Heart right ventricle (tissue), 16 donors: Measurements from ENCODE around the gene SOAT2. TPM values are rescaled to one million over a fixed set of nuclear protein-coding genes. Genes with fewer than 3 reads are reported as not detected.
A peak's percentile ranks its signal among the peaks of the same experiment; 100 is the strongest.

ENCODE experiments used
- ATAC-seq, 8 donors: fragments of 200-7000 bp; cut with Tn5 transposase; one replicate each; pipeline ENCODE4 v1.9.1; 2020; ENCODE audit warnings: mild to moderate bottlenecking in 8 of 8, moderate library complexity in 8 of 8, moderate number of reproducible peaks in 1 of 8
- DNase-seq, 2 donors: peaks; one replicate each; pipeline ENCODE4 v3.0.0-alpha.2; 2020
- H3K27ac ChIP-seq, 10 donors: fragments of 200-600 bp; sonication (generic) in 2 of 10; one replicate each; pipeline versions ENCODE4 v1.5.0 to v1.8.0; 2020 to 2022; ENCODE audit warnings: mild to moderate bottlenecking in 3 of 10
- H3K27me3 ChIP-seq, 7 donors: fragments of 200-600 bp; one replicate each; pipeline ENCODE4 v1.8.0; 2021 to 2022; ENCODE audit warnings: mild to moderate bottlenecking in 2 of 7
- H3K36me3 ChIP-seq, 9 donors: fragments of 200-600 bp; sonication (generic) in 1 of 9; one replicate each; pipeline versions ENCODE4 v1.5.0 to v1.8.0; 2020 to 2022; ENCODE audit warnings: mild to moderate bottlenecking in 2 of 9
- H3K4me1 ChIP-seq, 9 donors: fragments of 200-600 bp; sonication (generic) in 1 of 9; one replicate each; pipeline versions ENCODE4 v1.5.0 to v1.8.0; 2020 to 2022; ENCODE audit warnings: mild to moderate bottlenecking in 4 of 9
- H3K4me3 ChIP-seq, 10 donors: fragments of 200-600 bp; sonication (generic) in 2 of 10; one replicate each; pipeline versions ENCODE4 v1.5.0 to v1.8.0; 2020 to 2022; ENCODE audit warnings: mild to moderate bottlenecking in 7 of 10, moderate library complexity in 2 of 10
- H3K9me3 ChIP-seq, 11 donors: fragments of 200-600 bp in 10 of 11; sonication (generic) in 2 of 11; one replicate each; pipeline versions ENCODE4 v1.5.0 to v1.8.0; 2013 to 2022; ENCODE audit warnings: mild to moderate bottlenecking in 2 of 11, control low read depth in 1 of 11, moderate library complexity in 1 of 11
- WGBS, 2 donors: extraction: QIAGEN DNeasy Blood & Tissue Kit; methylation state at CpG; one replicate each; pipeline ENCODE4 v1.1.7; 2013; ENCODE audit warnings: inconsistent platforms in 1 of 2; 5-methylcytosine and 5-hydroxymethylcytosine counted together
- intact Hi-C, 10 donors: fragments of 100-400 bp; cut with DNase I; formaldehyde crosslinking; loops; one replicate each; pipeline versions ENCODE4 v1.11.1 to v1.14.2; 2022
- polyA plus RNA-seq, 2 donors: library from polyadenylated mRNA; stranded (reverse); fragments of 200-250 nt; gene quantifications; one replicate each; pipeline ENCODE4 v1.2.3, GENCODE V29; 2013
- total RNA-seq, 10 donors: library from RNA; stranded (reverse); fragmentation: NEBNext Ultra II Directional in 3 of 10; extraction: Animal tissue kit (Norgen Biotek cat#: 25700) in 3 of 10; gene quantifications; one replicate each; pipeline versions ENCODE4 v1.2.1 to v1.2.4, GENCODE V29; 2021 to 2023
- TF ChIP-seq, protein P1 (sequence below), 9 donors: fragments of 200-600 bp; sonication (generic) in 2 of 9; IDR thresholded peaks; one replicate each; pipeline versions ENCODE4 v1.5.0 to v1.8.0; 2021 to 2022; ENCODE audit warnings: antibody characterized with exemption in 9 of 9, mild to moderate bottlenecking in 5 of 9, moderate library complexity in 1 of 9
- donor health status: Arrhythmogenic right ventricular cardiomyopathy.
- donor health status: ischemic (EF 13 %, LVEDD 7.1; RV severe dilation, severe dysfunction).
- donor health status: healthy with polysubstance abuse.
- donor health status: DM: no; HTN: yes; CAD: no.
- donor health status: DM: no; HTN: no; CAD: no.
- donor health status: ischemic (EF 25% LVEDD 6.9; RV normal size, moderate dysfunction).
- donor health status: ischemic (EF 25% LVEDD 5.7; RV mildly dilated, moderate dysfunction).
- donor health status: healthy.
- donor health status: DM: yes; HTN: yes; CAD: no.
- donor health status: Ischemic cardiomyopathy.
- donor health status: ischemic (EF 35%, LVEDD 5.7; RV mildly dilated, moderate dysfunction).
- donor health status: nonischemic (EF 11% LVEDD 7.7; RV severe dilation, severe dysfunction).
- donor health status: DM: yes; HTN: yes; CAD: no.
- donor health status: PGD.
- donor health status: ischemic (EF 29% LVEDD 5.4; RV normal size, mild dysfunction).
- donor health status: nonischemic (EF 23%, LVEDD 6.1; RV moderate dilation, normal function).

The SOAT2 gene
- total and polyA plus RNA-seq, 12 donors, result 0.03 TPM; not detected in 11

DNA sequence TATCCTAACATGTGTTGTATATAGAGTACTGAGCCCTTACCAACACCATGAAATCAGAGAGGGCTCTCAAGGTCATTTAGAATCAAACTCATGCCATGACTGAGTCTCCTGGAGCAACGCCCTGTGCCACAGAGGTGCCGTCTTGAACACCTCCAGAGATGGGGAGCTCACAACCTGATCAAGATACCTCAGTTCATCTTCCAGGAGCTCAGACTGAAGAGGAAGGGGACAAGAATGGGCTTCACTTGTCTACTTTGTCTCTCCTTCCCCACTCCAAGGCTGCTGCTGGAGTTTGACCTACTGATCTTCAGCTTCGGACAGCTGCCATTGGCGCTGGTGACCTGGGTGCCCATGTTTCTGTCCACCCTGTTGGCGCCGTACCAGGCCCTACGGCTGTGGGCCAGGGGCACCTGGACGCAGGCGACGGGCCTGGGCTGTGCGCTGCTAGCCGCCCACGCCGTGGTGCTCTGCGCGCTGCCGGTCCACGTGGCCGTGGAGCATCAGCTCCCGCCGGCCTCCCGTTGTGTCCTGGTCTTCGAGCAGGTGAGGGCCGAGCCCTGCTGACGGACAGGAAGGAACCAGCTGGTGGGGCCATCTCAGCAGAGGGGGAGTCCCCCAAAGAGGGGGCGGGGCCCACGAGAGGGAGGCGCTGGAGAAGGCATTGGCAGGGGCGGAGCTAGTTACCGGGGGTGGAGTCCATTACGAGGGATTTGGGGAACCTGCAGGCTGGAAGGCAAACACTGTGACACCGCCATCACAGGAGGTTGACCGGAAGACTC is 12.0 kb downstream of the SOAT2 start:
- intact Hi-C loops, result loop anchor here in 2 of 10 donors (5.0 to 10.0 kb wide), 2 partner anchors 37 to 60 kb away; no protein-coding TSS in a partner anchor
- ATAC-seq (peak in 4 of 8 donors; percentile 7 to 56 (median 15)), DNase-seq (no peak)
- WGBS, 2 donors, result 87 to 88% methylated on average over 33 of the region's 33 CpGs
- TF ChIP-seq, protein P1, sequence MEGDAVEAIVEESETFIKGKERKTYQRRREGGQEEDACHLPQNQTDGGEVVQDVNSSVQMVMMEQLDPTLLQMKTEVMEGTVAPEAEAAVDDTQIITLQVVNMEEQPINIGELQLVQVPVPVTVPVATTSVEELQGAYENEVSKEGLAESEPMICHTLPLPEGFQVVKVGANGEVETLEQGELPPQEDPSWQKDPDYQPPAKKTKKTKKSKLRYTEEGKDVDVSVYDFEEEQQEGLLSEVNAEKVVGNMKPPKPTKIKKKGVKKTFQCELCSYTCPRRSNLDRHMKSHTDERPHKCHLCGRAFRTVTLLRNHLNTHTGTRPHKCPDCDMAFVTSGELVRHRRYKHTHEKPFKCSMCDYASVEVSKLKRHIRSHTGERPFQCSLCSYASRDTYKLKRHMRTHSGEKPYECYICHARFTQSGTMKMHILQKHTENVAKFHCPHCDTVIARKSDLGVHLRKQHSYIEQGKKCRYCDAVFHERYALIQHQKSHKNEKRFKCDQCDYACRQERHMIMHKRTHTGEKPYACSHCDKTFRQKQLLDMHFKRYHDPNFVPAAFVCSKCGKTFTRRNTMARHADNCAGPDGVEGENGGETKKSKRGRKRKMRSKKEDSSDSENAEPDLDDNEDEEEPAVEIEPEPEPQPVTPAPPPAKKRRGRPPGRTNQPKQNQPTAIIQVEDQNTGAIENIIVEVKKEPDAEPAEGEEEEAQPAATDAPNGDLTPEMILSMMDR (IDR thresholded peaks at IDR 0.05), result no peak
- peaks cover 0 to 14% (median 3%) of the 10 kb centered on the region in 9 donors for H3K4me1 ChIP-seq
- H3K4me3 ChIP-seq, result no peak overlapping the region
- no peaks in the 10 kb centered on the region for H3K9me3 ChIP-seq
- H3K27me3 ChIP-seq, result no peaks in the 10 kb centered on the region
- peak overlapping the region in 8 of 10 donors; percentile 43 to 89 (median 81) for H3K27ac ChIP-seq
- H3K36me3 ChIP-seq, result no peaks in the 10 kb centered on the region

DNA sequence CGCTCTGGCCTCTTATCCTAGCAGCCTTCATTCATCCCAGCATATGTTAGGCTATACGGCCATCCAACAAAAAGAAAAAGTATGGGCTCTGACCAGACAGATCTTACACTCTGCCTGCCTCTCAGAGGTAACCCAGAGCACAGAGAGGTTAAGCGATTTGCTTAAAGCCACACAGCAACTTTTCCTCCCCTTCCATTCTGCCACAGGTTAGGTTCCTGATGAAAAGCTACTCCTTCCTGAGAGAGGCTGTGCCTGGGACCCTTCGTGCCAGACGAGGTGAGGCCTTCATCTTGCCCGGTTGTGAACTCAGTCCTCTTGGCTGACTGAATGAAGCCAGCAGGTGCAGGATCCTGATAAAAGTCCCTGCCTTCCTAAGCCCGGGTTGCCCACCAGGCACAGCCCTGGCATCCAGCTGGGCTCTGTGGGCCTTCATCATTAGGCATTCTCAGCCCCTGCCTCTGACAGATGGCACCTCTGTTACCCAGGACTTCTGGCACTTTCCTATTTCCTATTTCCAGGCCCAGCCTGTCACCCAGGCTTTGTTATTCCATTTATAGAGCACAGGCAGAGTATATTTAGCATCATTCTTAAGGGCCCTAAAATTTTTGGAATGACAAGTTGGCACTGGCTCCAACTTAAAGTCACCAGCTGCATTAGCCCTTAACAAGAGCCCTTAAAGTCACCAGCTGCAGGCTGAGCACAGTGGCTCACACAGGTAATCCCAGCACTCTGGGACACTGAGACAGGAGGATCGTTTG is 12.8 kb downstream of the SOAT2 start:
- Histone ChIP-seq H3K4me3 (no peak overlapping the region), H3K9me3 (no peaks in the 10 kb centered on the region), H3K4me1 (peaks cover 0 to 14% (median 3%) of the 10 kb centered on the region in 9 donors), H3K36me3 (no peaks in the 10 kb centered on the region), H3K27me3 (no peaks in the 10 kb centered on the region), H3K27ac (peak overlapping the region; percentile 43 to 89 (median 78))
- DNase-seq (peak in 1 of 2 donors; percentile 43), ATAC-seq (peak; percentile 74 to 95 (median 86))
- TF ChIP-seq, protein P1 (IDR thresholded peaks at IDR 0.05), result no peak
- WGBS, 2 donors, result 63 to 70% methylated on average over 8 of the region's 8 CpGs
- intact Hi-C loops, result loop anchor here in 2 of 10 donors (5.0 to 10.0 kb wide), 2 partner anchors 36 to 59 kb away; no protein-coding TSS in a partner anchor

DNA sequence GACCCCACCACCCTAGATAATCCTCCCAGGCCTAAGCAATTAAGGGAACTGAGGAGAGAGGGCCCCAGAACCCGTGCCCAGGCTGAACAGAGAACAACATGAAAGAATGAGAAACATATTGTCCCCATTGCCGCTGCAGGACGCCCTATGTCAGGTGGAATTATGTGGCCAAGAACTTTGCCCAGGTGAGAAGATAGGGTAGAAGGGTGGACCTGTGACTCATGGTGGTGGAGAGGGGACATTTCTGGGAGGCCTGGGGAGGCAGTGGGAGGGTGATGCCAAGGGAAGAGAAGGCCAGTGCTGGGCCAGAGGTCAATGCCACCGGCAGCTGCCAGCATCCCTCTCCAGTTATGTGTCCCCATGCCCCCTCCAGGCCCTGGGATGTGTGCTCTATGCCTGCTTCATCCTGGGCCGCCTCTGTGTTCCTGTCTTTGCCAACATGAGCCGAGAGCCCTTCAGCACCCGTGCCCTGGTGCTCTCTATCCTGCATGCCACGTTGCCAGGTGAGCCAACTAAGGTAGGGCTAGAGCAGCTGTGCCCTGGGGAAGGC is 15.5 kb downstream of the SOAT2 start:
- DNase-seq (no peak), ATAC-seq (no peak)
- H3K4me1 ChIP-seq, result peaks cover 0 to 14% (median 3%) of the 10 kb centered on the region in 9 donors
- H3K36me3 ChIP-seq, result no peaks in the 10 kb centered on the region
- 91 to 94% methylated on average over 8 of the region's 8 CpGs for WGBS, 2 donors
- H3K27ac ChIP-seq, result no peak overlapping the region
- TF ChIP-seq, protein P1 (IDR thresholded peaks at IDR 0.05), result no peak
- intact Hi-C loops, result loop anchor here in 2 of 10 donors (5.0 to 10.0 kb wide), 2 partner anchors 33 to 56 kb away; no protein-coding TSS in a partner anchor
- no peaks in the 10 kb centered on the region for H3K27me3 ChIP-seq
- H3K4me3 ChIP-seq, result no peak overlapping the region
- no peaks in the 10 kb centered on the region for H3K9me3 ChIP-seq
